K562 (cell line): ENCODE results near the gene SLC37A4. TPM values are rescaled to one million over a fixed set of nuclear protein-coding genes. Genes with fewer than 3 reads are reported as not detected.
A peak's percentile ranks its signal among the peaks of the same experiment; 100 is the strongest.

Source experiments
- ATAC-seq: fragments of 200-7000 bp; cut with Tn5 transposase; 3 replicates; pipeline ENCODE4 v1.9.1; 2020; ENCODE audit warnings: moderate library complexity
- BruUV-seq: library from RNA; stranded (reverse); fragments of 400-500 nt; replicated peaks from 2 replicates; lab custom pipeline; 2021; lab: Mats Ljungman, UMichigan
- CTCF ChIA-PET: fragments of 300-600 bp; formaldehyde crosslinking; extraction: SDS; loops from one replicate; lab custom pipeline; 2021; ENCODE audit warnings: low intra/inter-chr PET ratio; lab: Yijun Ruan, JAX
- POLR2A ChIA-PET: fragments of 300-600, 350-650 bp; sonication (Branson Sonifier 250); formaldehyde crosslinking; extraction: SDS; loops from one replicate; lab custom pipeline; 2021; ENCODE audit warnings: antibody characterized with exemption, inconsistent platforms; lab: Yijun Ruan, JAX
- DNase-seq, 4 experiments: peaks; one replicate each; pipeline versions ENCODE4 v3.0.0 to v3.0.0-alpha.2; 2011 to 2018; ENCODE audit warnings: low spot score in 3 of 4, mixed read lengths in 3 of 4; ENCODE audit errors: extremely low read depth in 1 of 4
- FAIRE-seq: peaks from 2 replicates; lab custom pipeline; 2011; peaks lifted over from hg19 to GRCh38; lab: Jason Lieb, UNC
- H2AFZ ChIP-seq: 2 replicates; pipeline ENCODE4 v1.6.0; 2011; ENCODE audit warnings: low read depth, low read length, control low read depth, inconsistent platforms
- H3K27ac ChIP-seq: fragments of 200-600 bp; 3 replicates; pipeline ENCODE4 v1.8.0; 2011; ENCODE audit warnings: low read depth, mild to moderate bottlenecking, control low read depth, inconsistent platforms, low read length, moderate library complexity, mixed read lengths; ENCODE audit errors: extremely low read depth
- H3K27me3 ChIP-seq, 2 experiments: fragments of 300-600 bp in 1 of 2; 2 replicates in 1 of 2; 3 replicates in 1 of 2; pipeline versions ENCODE4 v1.6.0 to v1.8.0; 2011; ENCODE audit warnings: inconsistent platforms in 2 of 2, low read length in 2 of 2, mild to moderate bottlenecking in 1 of 2, mixed read lengths in 1 of 2, moderate library complexity in 1 of 2; ENCODE audit not compliant: control insufficient read depth in 2 of 2, insufficient read depth in 2 of 2
- H3K36me3 ChIP-seq: fragments of 300-600 bp; 3 replicates; pipeline ENCODE4 v1.8.0; 2011; ENCODE audit warnings: mild to moderate bottlenecking, low read length, inconsistent platforms; ENCODE audit not compliant: control insufficient read depth, insufficient read depth
- H3K4me1 ChIP-seq, 2 experiments: fragments of 200-600 bp in 1 of 2; replicated peaks in 1 of 2; 2 replicates in 1 of 2; 3 replicates in 1 of 2; pipeline versions ENCODE4 v1.5.1 to v1.8.0; 2011; ENCODE audit warnings: inconsistent platforms in 2 of 2, low read length in 2 of 2, mild to moderate bottlenecking in 1 of 2, mixed read lengths in 1 of 2, moderate library complexity in 1 of 2; ENCODE audit not compliant: control insufficient read depth in 2 of 2, insufficient read depth in 2 of 2
- H3K4me2 ChIP-seq: 2 replicates; pipeline ENCODE4 v1.6.1; 2011; ENCODE audit warnings: low read length, control low read depth, inconsistent platforms, mixed read lengths; ENCODE audit not compliant: insufficient read depth
- H3K4me3 ChIP-seq: fragments of 200-600 bp; sonication (generic), shearing (Covaris generic); 2 replicates; pipeline ENCODE4 v1.5.1; 2016; ENCODE audit warnings: control low read depth, inconsistent platforms
- H3K79me2 ChIP-seq: fragments of 200-600 bp; 3 replicates; pipeline ENCODE4 v1.8.0; 2011; ENCODE audit warnings: low read length, inconsistent platforms; ENCODE audit not compliant: control insufficient read depth, insufficient read depth
- H3K9ac ChIP-seq, 2 experiments: 2 replicates each; pipeline versions ENCODE4 v1.6.0 to v1.6.1; 2011; ENCODE audit warnings: low read depth in 2 of 2, low read length in 2 of 2, control low read depth in 1 of 2, inconsistent platforms in 1 of 2, mild to moderate bottlenecking in 1 of 2, mixed read lengths in 1 of 2; ENCODE audit not compliant: insufficient read depth in 1 of 2
- H3K9me1 ChIP-seq: one replicate; pipeline ENCODE4 v1.6.0; 2011; ENCODE audit warnings: inconsistent platforms, mild to moderate bottlenecking, low read length, moderate library complexity; ENCODE audit not compliant: control insufficient read depth, insufficient read depth
- H3K9me3 ChIP-seq: replicated peaks from 2 replicates; pipeline ENCODE4 v1.5.1; 2011; ENCODE audit warnings: low read depth, low read length, inconsistent platforms; ENCODE audit not compliant: control insufficient read depth, insufficient read depth
- H4K20me1 ChIP-seq: replicated peaks from 2 replicates; pipeline ENCODE4 v1.6.1; 2011; ENCODE audit warnings: low read length, inconsistent platforms, mixed read lengths; ENCODE audit not compliant: control insufficient read depth, insufficient read depth
- RBFOX2 ChIP-seq: fragments of 200-400 bp; formaldehyde crosslinking; IDR thresholded peaks from 2 replicates; pipeline ENCODE4 v1.6.1; 2017; ENCODE audit warnings: low read depth, mild to moderate bottlenecking, low read length, moderate library complexity
- WGBS: fragments of 100-300 bp; shearing (Covaris generic); methylation state at CpG from one replicate; pipeline ENCODE4 v1.1.6; 2016; ENCODE audit warnings: low coverage, mixed read lengths; ENCODE audit not compliant: insufficient coverage; ENCODE audit errors: missing lambda C conversion rate; 5-methylcytosine and 5-hydroxymethylcytosine counted together
- in situ Hi-C: fragments of 300-500 bp; cut with MboI; formaldehyde crosslinking; loops from 4 replicates; pipeline ENCODE4 v1.15.0; 2018; ENCODE audit warnings: inconsistent platforms, mixed read lengths
- intact Hi-C: fragments of 100-400 bp; cut with micrococcal nuclease; formaldehyde crosslinking; loops from 2 replicates; pipeline ENCODE4 v1.14.2; 2022
- polyA plus RNA-seq, 8 experiments: library from polyadenylated mRNA; depleted of rRNA in 4 of 8; stranded (reverse) in 5 of 8; unstranded in 3 of 8; fragments of >200 nt; fragmentation: Nextera tagmentation in 2 of 8; fragmentation: Illumina TruSeq in 1 of 8; extraction: Ambion mirVana in 2 of 8; extraction: Trizol in 1 of 8; gene quantifications; 2 replicates each; pipeline versions ENCODE4 v1.2.1 to v1.2.3, GENCODE V29; 2011 to 2014; ENCODE audit warnings: inconsistent platforms in 1 of 8, missing spikeins in 1 of 8
- total RNA-seq, 7 experiments: library from RNA; depleted of rRNA in 6 of 7; stranded (reverse); fragments of >200 nt in 6 of 7; fragmentation: Illumina TruSeq in 2 of 7; extraction: Trizol in 2 of 7; gene quantifications; 2 replicates each; pipeline versions ENCODE4 v1.2.1 to v1.2.3, GENCODE V29; 2011 to 2021; ENCODE audit warnings: low replicate concordance in 1 of 7
- TF ChIP-seq, protein P1 (sequence below), 2 experiments: fragments of 150-350 bp in 1 of 2; IDR thresholded peaks; 2 replicates each; pipeline ENCODE4 v1.6.1; 2012 to 2016; ENCODE audit warnings: low read depth in 2 of 2, low read length in 2 of 2, mild to moderate bottlenecking in 1 of 2, moderate library complexity in 1 of 2

The SLC37A4 gene
- total and polyA plus RNA-seq, 9 of the 15 experiments (the other 6 are each of a cell fraction or from before 2014, with no cell fraction given) = 24.7 to 73.9 (median 40.7) TPM

DNA sequence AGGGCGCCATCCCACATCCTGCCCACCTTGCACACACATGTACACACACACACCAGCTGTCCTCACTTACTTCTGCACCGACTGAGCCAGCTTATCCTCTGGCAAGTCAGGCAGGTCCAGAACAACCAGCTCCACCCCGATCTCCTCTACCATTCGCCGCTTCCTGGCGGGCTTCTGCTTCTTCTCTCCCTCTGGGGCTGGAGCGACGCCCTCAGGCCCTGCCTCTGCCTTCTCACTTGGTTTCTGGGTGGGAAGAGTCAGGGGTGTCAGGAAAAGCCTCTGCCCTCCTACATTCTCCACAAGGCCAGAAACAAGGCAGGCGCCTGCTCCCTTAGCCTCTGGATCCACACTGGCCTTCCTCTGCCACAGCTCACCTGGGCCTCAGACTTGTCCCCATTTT, 18.0 kb upstream of the SLC37A4 start:
- 88% methylated on average over 5 of the region's 9 CpGs for WGBS
- peak overlapping the region in 1 of 2 experiments; percentile 14; a peak in 1 of 4 replicates for H3K9ac ChIP-seq
- H3K36me3 ChIP-seq = peaks cover 93% of the 10 kb centered on the region
- in situ Hi-C loops = no loop called here
- BruUV-seq = TSS peak; percentile 32
- peaks cover 3% of the 10 kb centered on the region for H3K9me1 ChIP-seq
- no peaks in the 10 kb centered on the region for H3K9me3 ChIP-seq
- no peak overlapping the region for H3K4me2 ChIP-seq
- intact Hi-C loops = no loop called here
- FAIRE-seq = no peak
- POLR2A ChIA-PET = interaction anchor here (0.7 to 9.3 kb wide), 8 partner anchors 6 to 46 kb away, joined by 3 to 132 read pairs (median 5); partner anchors contain the start of genes HMBS, HYOU1, RPS25 and TRAPPC4
- TF ChIP-seq, protein P1, sequence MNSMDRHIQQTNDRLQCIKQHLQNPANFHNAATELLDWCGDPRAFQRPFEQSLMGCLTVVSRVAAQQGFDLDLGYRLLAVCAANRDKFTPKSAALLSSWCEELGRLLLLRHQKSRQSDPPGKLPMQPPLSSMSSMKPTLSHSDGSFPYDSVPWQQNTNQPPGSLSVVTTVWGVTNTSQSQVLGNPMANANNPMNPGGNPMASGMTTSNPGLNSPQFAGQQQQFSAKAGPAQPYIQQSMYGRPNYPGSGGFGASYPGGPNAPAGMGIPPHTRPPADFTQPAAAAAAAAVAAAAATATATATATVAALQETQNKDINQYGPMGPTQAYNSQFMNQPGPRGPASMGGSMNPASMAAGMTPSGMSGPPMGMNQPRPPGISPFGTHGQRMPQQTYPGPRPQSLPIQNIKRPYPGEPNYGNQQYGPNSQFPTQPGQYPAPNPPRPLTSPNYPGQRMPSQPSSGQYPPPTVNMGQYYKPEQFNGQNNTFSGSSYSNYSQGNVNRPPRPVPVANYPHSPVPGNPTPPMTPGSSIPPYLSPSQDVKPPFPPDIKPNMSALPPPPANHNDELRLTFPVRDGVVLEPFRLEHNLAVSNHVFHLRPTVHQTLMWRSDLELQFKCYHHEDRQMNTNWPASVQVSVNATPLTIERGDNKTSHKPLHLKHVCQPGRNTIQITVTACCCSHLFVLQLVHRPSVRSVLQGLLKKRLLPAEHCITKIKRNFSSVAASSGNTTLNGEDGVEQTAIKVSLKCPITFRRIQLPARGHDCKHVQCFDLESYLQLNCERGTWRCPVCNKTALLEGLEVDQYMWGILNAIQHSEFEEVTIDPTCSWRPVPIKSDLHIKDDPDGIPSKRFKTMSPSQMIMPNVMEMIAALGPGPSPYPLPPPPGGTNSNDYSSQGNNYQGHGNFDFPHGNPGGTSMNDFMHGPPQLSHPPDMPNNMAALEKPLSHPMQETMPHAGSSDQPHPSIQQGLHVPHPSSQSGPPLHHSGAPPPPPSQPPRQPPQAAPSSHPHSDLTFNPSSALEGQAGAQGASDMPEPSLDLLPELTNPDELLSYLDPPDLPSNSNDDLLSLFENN (IDR thresholded peaks at IDR 0.05; ENCODE audit: low read depth in 2 of 2, low read length in 2 of 2) = no peak
- TF ChIP-seq RBFOX2 = peak; percentile 65; the same call in 1 of the 2 replicates
- no peaks in the 10 kb centered on the region for H3K79me2 ChIP-seq
- no peak overlapping the region for H3K4me3 ChIP-seq
- no peak overlapping the region for H2AFZ ChIP-seq
- no peaks in the 10 kb centered on the region for H3K27me3 ChIP-seq
- H4K20me1 ChIP-seq = no peaks in the 10 kb centered on the region
- DNase-seq = peak in 2 of 4 experiments; percentile 8 to 10
- CTCF ChIA-PET = no interaction called here
- H3K4me1 ChIP-seq = no peaks in the 10 kb centered on the region
- H3K27ac ChIP-seq = no peak overlapping the region
- ATAC-seq = no peak
